ENCODE measurements around the gene GRAP2.

- TF ChIP-seq, protein P1, sequence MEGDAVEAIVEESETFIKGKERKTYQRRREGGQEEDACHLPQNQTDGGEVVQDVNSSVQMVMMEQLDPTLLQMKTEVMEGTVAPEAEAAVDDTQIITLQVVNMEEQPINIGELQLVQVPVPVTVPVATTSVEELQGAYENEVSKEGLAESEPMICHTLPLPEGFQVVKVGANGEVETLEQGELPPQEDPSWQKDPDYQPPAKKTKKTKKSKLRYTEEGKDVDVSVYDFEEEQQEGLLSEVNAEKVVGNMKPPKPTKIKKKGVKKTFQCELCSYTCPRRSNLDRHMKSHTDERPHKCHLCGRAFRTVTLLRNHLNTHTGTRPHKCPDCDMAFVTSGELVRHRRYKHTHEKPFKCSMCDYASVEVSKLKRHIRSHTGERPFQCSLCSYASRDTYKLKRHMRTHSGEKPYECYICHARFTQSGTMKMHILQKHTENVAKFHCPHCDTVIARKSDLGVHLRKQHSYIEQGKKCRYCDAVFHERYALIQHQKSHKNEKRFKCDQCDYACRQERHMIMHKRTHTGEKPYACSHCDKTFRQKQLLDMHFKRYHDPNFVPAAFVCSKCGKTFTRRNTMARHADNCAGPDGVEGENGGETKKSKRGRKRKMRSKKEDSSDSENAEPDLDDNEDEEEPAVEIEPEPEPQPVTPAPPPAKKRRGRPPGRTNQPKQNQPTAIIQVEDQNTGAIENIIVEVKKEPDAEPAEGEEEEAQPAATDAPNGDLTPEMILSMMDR (conservative IDR thresholded peaks at IDR 0.05; ENCODE audit: low read depth, low read length): no peak
- TF ChIP-seq SMC3 (IDR thresholded peaks at IDR 0.05; ENCODE audit: low read depth, low read length) (no peak), POLR2A (IDR thresholded peaks at IDR 0.05; ENCODE audit: low read depth, low read length) (no peak), RAD21 (IDR thresholded peaks at IDR 0.05; ENCODE audit: low read length) (no peak), MXI1 (IDR thresholded peaks at IDR 0.05; ENCODE audit: borderline replicate concordance, low read depth, low read length) (no peak), FOS (IDR thresholded peaks at IDR 0.05; ENCODE audit: low read depth, low read length) (no peak), MAFK (IDR thresholded peaks at IDR 0.05; ENCODE audit: low read depth, low read length) (peak; percentile 32; the same call in 1 of the 2 replicates)
Measured at GRCh38 chr22:40010746-40011145, 109.9 kb downstream of the GRAP2 start.
